AG04450 (cell line): ENCODE data around the gene COPS4. TPM values are rescaled to one million over a fixed set of nuclear protein-coding genes. Genes with fewer than 3 reads are reported as not detected.

ENCODE experiments used
- CTCF ChIA-PET: fragments of 300-600, 350-600 bp; formaldehyde crosslinking; extraction: SDS; loops from one replicate; lab custom pipeline; 2022; ENCODE audit warnings: antibody characterized with exemption, inconsistent platforms; lab: Charles Lee
- POLR2A ChIA-PET: fragments of 350-600 bp; formaldehyde crosslinking; extraction: SDS; loops from one replicate; lab custom pipeline; 2021; ENCODE audit warnings: antibody characterized with exemption, inconsistent platforms; lab: Yijun Ruan, JAX
- DNase-seq: peaks from one replicate; pipeline ENCODE4 v3.0.0-alpha.2; 2011; ENCODE audit warnings: low read depth, low spot score
- H3K27ac ChIP-seq: one replicate; pipeline ENCODE4 v1.5.1; 2012; ENCODE audit warnings: low read depth, low read length, control low read depth
- H3K27me3 ChIP-seq: one replicate; pipeline ENCODE4 v1.6.0; 2012; ENCODE audit warnings: low read length; ENCODE audit not compliant: control insufficient read depth, insufficient read depth
- H3K4me3 ChIP-seq: 2 replicates; pipeline ENCODE4 v1.5.1; 2011; ENCODE audit warnings: mild to moderate bottlenecking, low read depth, low read length, control low read depth
- H3K9me3 ChIP-seq: 2 replicates; pipeline ENCODE4 v1.5.1; 2012; ENCODE audit warnings: low read length; ENCODE audit not compliant: control insufficient read depth, insufficient read depth
- polyA plus RNA-seq: library from polyadenylated mRNA; depleted of rRNA; stranded (reverse); fragments of >200 nt; gene quantifications from 2 replicates; pipeline ENCODE4 v1.2.3, GENCODE V29; 2011
- TF ChIP-seq, protein P1 (sequence below): IDR thresholded peaks from 2 replicates; pipeline ENCODE4 v1.5.1; 2011; ENCODE audit warnings: low read depth, low read length, control low read depth, inconsistent platforms

The COPS4 gene
- polyA plus RNA-seq, 1 experiment = 78.4 TPM

DNA sequence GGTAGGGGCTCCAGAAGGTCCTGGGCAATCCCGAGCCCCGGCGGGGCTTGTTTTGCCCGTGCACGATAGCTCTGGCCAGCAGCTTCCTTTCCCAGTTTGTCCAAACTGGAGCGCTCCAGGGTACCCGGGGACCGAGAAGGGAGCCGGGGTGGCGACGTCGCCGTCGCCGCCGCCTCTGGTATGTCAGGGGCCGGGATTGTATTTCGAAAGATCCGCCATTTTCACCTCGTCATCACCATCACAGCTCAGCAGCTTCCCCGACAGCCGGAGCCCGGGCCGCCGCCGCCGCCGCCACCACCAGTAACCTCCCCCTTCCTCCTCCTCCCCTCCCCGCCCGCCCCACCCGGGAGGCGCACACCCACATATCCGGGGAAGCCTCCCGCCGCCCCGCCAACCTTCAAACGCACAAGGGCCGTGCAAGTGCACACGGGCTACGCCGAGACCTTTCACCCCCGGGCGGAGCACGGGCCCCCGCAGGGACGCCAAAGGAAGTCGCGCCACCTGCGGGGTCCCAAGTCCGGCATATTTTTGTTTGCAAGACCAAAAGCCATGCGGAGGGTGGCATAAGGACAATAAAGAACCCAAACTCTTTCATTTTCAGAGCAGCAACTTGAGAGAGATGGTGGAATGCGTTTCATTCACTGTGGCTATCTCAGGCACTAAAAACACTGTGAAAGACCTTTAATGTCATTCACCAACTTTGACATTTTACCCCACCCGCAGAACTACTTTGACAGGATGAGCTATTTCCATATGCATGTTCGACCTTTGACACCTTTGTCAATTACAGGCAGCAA, 24.3 kb upstream of the COPS4 start, which contains the start of gene LIN54:
TSS of gene LIN54 (minus strand) at position 302 of the 797 bp plus-strand sequence. CDS start 25,979 bp downstream, outside the sequence.
- Histone ChIP-seq H3K27ac (peak within 1 kb of the TSS; percentile 95), H3K27me3 (no peaks in the 10 kb centered on the region), H3K9me3 (no peaks in the 10 kb centered on the region), H3K4me3 (peak within 1 kb of the TSS; percentile 78)
- TF ChIP-seq, protein P1, sequence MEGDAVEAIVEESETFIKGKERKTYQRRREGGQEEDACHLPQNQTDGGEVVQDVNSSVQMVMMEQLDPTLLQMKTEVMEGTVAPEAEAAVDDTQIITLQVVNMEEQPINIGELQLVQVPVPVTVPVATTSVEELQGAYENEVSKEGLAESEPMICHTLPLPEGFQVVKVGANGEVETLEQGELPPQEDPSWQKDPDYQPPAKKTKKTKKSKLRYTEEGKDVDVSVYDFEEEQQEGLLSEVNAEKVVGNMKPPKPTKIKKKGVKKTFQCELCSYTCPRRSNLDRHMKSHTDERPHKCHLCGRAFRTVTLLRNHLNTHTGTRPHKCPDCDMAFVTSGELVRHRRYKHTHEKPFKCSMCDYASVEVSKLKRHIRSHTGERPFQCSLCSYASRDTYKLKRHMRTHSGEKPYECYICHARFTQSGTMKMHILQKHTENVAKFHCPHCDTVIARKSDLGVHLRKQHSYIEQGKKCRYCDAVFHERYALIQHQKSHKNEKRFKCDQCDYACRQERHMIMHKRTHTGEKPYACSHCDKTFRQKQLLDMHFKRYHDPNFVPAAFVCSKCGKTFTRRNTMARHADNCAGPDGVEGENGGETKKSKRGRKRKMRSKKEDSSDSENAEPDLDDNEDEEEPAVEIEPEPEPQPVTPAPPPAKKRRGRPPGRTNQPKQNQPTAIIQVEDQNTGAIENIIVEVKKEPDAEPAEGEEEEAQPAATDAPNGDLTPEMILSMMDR = no peak
- CTCF ChIA-PET = interaction anchor here (0.6 to 2.5 kb wide), 7 partner anchors 21 to 522 kb away, joined by 3 to 9 read pairs (median 5); partner anchors contain the start of genes COPS4, COQ2 and THAP9
- no peak for DNase-seq
- POLR2A ChIA-PET = interaction anchor here (0.6 to 3.9 kb wide), 7 partner anchors 23 to 1945 kb away, joined by 3 to 33 read pairs (median 5); partner anchors contain the start of gene COPS4

DNA sequence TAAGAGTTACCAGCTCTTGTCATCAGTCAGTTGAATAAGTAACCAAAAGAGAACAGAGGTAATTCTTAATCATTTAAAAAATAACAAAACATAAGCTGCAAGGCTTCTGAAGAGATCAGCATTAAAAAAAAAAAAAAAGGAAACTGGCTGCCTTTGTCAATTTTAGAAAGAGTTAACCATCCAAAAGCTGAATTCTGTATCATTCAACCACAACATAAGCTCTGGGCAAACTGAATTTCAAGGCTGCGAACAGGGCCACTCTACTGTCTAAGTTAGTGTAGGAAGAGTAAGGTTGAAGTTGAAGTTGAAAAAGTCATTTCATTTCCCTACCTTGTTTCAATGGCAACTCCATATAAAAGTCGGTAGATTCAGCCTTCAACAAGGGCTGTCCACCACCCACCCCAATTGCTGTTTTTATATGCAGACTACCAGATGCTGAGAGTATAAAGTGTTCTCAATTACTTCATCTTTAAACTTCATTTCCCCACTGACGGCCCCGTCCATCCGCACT, 23.2 kb upstream of the COPS4 start:
- no peaks in the 10 kb centered on the region for H3K9me3 ChIP-seq
- ChIA-PET POLR2A (interaction anchor here (3.9 kb wide), 1 partner anchor 23 kb away, joined by 33 read pairs; the partner anchor contains the start of gene COPS4), CTCF (interaction anchor here (0.6 to 2.5 kb wide), 9 partner anchors 22 to 583 kb away, joined by 3 to 9 read pairs (median 3); partner anchors contain the start of genes COPS4, COQ2 and THAP9)
- no peaks in the 10 kb centered on the region for H3K27me3 ChIP-seq
- H3K4me3 ChIP-seq = peak overlapping the region; percentile 73
- peak overlapping the region; percentile 25 for H3K27ac ChIP-seq
- TF ChIP-seq, protein P1 = no peak
- DNase-seq = no peak

- POLR2A ChIA-PET = interaction anchor here (0.8 to 3.9 kb wide), 2 partner anchors 23 to 273 kb away, joined by 3 to 33 read pairs; partner anchors contain the start of genes COPS4 and COQ2
- TF ChIP-seq, protein P1 = no peak
- Histone ChIP-seq H3K4me3 (peak overlapping the region; percentile 73), H3K27me3 (no peaks in the 10 kb centered on the region), H3K27ac (peak overlapping the region; percentile 25), H3K9me3 (no peaks in the 10 kb centered on the region)
- CTCF ChIA-PET = interaction anchor here (0.6 to 2.5 kb wide), 3 partner anchors 23 to 583 kb away, joined by 3 to 7 read pairs (median 3); partner anchors contain the start of gene COPS4
- no peak for DNase-seq
Measured at GRCh38 chr4:83012200-83012686, 22.7 kb upstream of the COPS4 start.

GRCh38 chr4:83012687-83013419, 22.1 kb upstream of the COPS4 start:
- peak; percentile 97 for DNase-seq
- Histone ChIP-seq H3K4me3 (peak overlapping the region; percentile 73), H3K9me3 (no peaks in the 10 kb centered on the region), H3K27ac (no peak overlapping the region), H3K27me3 (no peaks in the 10 kb centered on the region)
- TF ChIP-seq, protein P1 = peak; percentile 49
- POLR2A ChIA-PET = interaction anchor here (0.8 to 3.9 kb wide), 4 partner anchors 22 to 583 kb away, joined by 3 to 33 read pairs (median 6); partner anchors contain the start of genes COPS4, COQ2, HNRNPDL and THAP9
- CTCF ChIA-PET = interaction anchor here (0.6 to 2.5 kb wide), 7 partner anchors 18 to 86 kb away, joined by 3 to 9 read pairs (median 5); partner anchors contain the start of gene COPS4
